ENCODE data around the gene ST6GALNAC1. TPM values are rescaled to one million over a fixed set of nuclear protein-coding genes. Genes with fewer than 3 reads are reported as not detected.

ST6GALNAC1 gene, protein sequence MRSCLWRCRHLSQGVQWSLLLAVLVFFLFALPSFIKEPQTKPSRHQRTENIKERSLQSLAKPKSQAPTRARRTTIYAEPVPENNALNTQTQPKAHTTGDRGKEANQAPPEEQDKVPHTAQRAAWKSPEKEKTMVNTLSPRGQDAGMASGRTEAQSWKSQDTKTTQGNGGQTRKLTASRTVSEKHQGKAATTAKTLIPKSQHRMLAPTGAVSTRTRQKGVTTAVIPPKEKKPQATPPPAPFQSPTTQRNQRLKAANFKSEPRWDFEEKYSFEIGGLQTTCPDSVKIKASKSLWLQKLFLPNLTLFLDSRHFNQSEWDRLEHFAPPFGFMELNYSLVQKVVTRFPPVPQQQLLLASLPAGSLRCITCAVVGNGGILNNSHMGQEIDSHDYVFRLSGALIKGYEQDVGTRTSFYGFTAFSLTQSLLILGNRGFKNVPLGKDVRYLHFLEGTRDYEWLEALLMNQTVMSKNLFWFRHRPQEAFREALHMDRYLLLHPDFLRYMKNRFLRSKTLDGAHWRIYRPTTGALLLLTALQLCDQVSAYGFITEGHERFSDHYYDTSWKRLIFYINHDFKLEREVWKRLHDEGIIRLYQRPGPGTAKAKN
- not detected in 2 replicates for total RNA-seq

DNA sequence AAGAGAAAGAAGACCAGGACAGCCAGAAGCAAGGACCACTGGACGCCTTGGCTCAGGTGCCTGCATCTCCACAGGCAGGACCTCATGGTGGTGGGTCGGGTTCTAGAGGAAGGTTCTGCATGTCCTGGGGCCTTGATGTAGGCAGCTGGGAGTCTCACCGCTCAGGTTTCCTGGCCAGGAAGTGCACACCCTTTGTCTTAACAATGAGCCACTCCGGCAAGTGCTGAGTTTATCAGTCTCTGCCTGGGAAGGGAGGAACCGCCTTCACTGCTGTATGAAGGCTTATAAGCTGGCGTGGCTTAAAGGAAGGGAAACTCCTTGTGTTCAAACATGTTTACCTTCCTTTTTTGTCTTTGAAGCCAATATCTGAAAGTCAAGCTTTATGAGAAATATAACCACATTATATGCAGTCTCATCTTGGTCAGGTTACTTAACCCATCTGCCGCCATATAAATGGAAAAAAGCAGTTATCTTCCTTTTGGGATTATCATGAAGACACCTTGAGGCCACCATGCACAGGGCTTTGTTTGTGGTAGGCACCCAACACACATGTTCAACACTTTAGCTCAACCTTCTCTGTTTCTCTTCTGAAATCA is at the start of gene ST6GALNAC1:
Gene ST6GALNAC1 (minus strand): TSS at position 205 of the 596 bp plus-strand sequence. CDS start 119 bp downstream, at position 86.

DNA sequence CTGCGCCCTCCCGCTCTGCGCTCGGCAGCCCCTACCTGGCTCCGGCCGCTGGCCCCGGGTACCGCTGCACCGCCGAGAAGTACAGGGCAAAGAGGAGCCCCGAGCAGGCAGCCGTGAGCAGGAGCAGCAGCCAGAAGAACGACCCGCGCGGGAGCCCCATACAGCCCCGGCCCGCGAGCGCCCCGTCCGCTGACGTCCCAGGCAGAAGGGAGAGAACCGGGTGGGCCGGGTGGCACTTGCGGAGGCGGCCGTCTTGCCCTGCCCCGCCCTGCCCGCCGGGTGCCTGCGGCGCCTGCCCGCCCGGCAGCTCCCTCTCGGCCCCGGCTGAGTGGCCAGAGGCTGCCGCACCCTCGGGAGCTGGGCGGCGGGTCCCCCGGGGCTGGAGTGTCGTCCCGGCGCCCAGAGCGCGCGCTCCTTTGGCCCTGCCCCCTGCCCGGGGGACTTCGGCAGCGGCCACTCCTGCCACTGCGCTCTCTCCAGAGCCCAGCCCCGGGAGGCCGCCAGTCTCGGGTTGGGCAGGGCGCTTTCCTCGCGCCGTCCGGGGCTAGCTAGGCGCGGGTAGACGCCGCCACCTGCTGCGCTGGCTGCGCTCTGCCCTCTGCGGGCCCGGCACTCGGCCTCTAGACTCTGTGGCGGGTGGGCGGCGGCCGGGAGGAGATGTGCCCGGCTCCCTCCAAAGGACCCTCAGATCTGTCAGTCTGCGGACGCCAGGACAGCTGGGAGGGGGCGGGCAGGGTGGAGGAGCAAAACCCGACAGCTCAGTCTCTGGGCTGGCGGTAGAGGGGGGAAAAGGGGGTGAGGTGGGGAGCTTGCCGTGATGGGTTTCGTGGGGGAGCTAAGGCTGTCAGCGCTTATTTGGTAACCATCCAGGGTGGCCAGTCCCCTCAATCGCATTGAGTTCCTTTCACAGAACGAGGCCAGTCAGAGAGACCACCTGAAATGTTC is 57.6 kb downstream of the ST6GALNAC1 start, which contains the start of gene ST6GALNAC2:
Gene ST6GALNAC2 (minus strand): TSS at position 212 of the 945 bp plus-strand sequence. CDS start 52 bp downstream, at position 160.

Small RNA genes within 50 kb of the gene (small RNA-seq; reads per million reads assigned to genes)
- gene AC015802.2 (not detected), gene RNU6-227P (0.11 reads per million)

Other genes with a start within 250 kb of the ST6GALNAC1 start
- 15.1 and 27.4 TPM in 2 replicates for gene UBE2O, start 190.6 kb downstream of the ST6GALNAC1 start, total RNA-seq
- under 0.01 TPM in 1 of 2 replicates, not detected in the other for gene AANAT, start 176.2 kb downstream of the ST6GALNAC1 start, total RNA-seq
- gene RHBDF2, start 142.3 kb downstream of the ST6GALNAC1 start, total RNA-seq = 1.1 and 5.1 TPM in 2 replicates
- gene CYGB, start 106.0 kb downstream of the ST6GALNAC1 start, total RNA-seq = 13.9 and 19.1 TPM in 2 replicates
- 4.0 and 4.1 TPM in 2 replicates for gene PRCD, start 103.7 kb downstream of the ST6GALNAC1 start, total RNA-seq
- gene ST6GALNAC2, start 57.9 kb downstream of the ST6GALNAC1 start, total RNA-seq = 0.20 TPM in 1 of 2 replicates, not detected in the other
- gene MXRA7, start 67.2 kb upstream of the ST6GALNAC1 start, total RNA-seq = 192 and 250 TPM in 2 replicates
- 11.8 and 15.6 TPM in 2 replicates for gene JMJD6, start 82.8 kb upstream of the ST6GALNAC1 start, total RNA-seq
- gene METTL23, start 83.1 kb upstream of the ST6GALNAC1 start, total RNA-seq = 21.7 and 26.2 TPM in 2 replicates
- 163 and 201 TPM in 2 replicates for gene SRSF2, start 93.6 kb upstream of the ST6GALNAC1 start, total RNA-seq
- gene MFSD11, start 94.4 kb upstream of the ST6GALNAC1 start, total RNA-seq = 23.1 and 23.9 TPM in 2 replicates
- gene MGAT5B, start 224.6 kb upstream of the ST6GALNAC1 start, total RNA-seq = 0.20 and 0.37 TPM in 2 replicates

All from subcutaneous preadipocyte (primary cell).